ENCODE measurements around the gene TMEM61.
A peak's percentile ranks its signal among the peaks of the same experiment; 100 is the strongest.

- TF ChIP-seq EZH2phosphoT487 (IDR thresholded peaks at IDR 0.05; ENCODE audit: borderline replicate concordance, low read length) (no peak), CTCF (conservative IDR thresholded peaks at IDR 0.05; ENCODE audit: low read depth, low read length) (peak; percentile 93)
Observed at GRCh38 chr1:54944610-54945392, 35.6 kb upstream of the TMEM61 start.

All from PC-3 (cell line).